Activated effector memory CD4-positive, alpha-beta T cell treated with anti-CD3 and anti-CD28 coated beads, Interleukin-2, amount 50 U/mL, for 16 hours (primary cell): ENCODE measurements around the gene TCF21.
A peak's percentile ranks its signal among the peaks of the same experiment; 100 is the strongest.
"Not testable (repeated sequence)": the region's sequence is repeated elsewhere in the genome, so short reads cannot be mapped to it uniquely, and the experiment has no call there.

ENCODE experiments used
- DNase-seq: peaks from one replicate; pipeline ENCODE4 v3.0.0-alpha.2; 2020

TCF21 gene

GRCh38 chr6:133890711-133891148 lies 1.8 kb downstream of the TCF21 start:
- DNase-seq: no peak

GRCh38 chr6:133891149-133891926 lies 2.4 kb downstream of the TCF21 start:
- peak; percentile 70 for DNase-seq

- no peak for DNase-seq
Measured at GRCh38 chr6:133891927-133892812, 3.3 kb downstream of the TCF21 start.

GRCh38 chr6:133892813-133893691 lies 4.1 kb downstream of the TCF21 start:
- DNase-seq: no peak

GRCh38 chr6:133893946-133894345 lies 5.0 kb downstream of the TCF21 start:
- DNase-seq: no peak

GRCh38 chr6:133894369-133894768 lies 5.5 kb downstream of the TCF21 start:
- DNase-seq: no peak

- DNase-seq: no peak
Measured at GRCh38 chr6:133894795-133895358, 6.0 kb downstream of the TCF21 start.

- no peak for DNase-seq
Measured at GRCh38 chr6:133895573-133896343, 6.8 kb downstream of the TCF21 start.

- no peak for DNase-seq
Measured at GRCh38 chr6:133896344-133896721, 7.4 kb downstream of the TCF21 start.

GRCh38 chr6:133898263-133898662 lies 9.3 kb downstream of the TCF21 start:
- DNase-seq: no peak

- no peak for DNase-seq
Measured at GRCh38 chr6:133899556-133899955, 10.6 kb downstream of the TCF21 start.

GRCh38 chr6:133903855-133904254 lies 14.9 kb downstream of the TCF21 start:
- DNase-seq: no peak

- DNase-seq: no peak
Measured at GRCh38 chr6:133906050-133906449, 17.1 kb downstream of the TCF21 start.

- peak; percentile 89 for DNase-seq
Measured at GRCh38 chr6:133916650-133917151, 27.8 kb downstream of the TCF21 start.

GRCh38 chr6:133917781-133918180 lies 28.9 kb downstream of the TCF21 start:
- DNase-seq: no peak

- DNase-seq: no peak
Measured at GRCh38 chr6:133918208-133918930, 29.5 kb downstream of the TCF21 start.

- DNase-seq: no peak
Measured at GRCh38 chr6:133919362-133919761, 30.4 kb downstream of the TCF21 start.

- peak; percentile 83 for DNase-seq
Measured at GRCh38 chr6:133921249-133921859, 32.4 kb downstream of the TCF21 start.

- DNase-seq: peak; percentile 77
Measured at GRCh38 chr6:133923938-133924593, 35.2 kb downstream of the TCF21 start.

GRCh38 chr6:133931221-133931620 lies 42.3 kb downstream of the TCF21 start:
- DNase-seq: not testable (repeated sequence)
